GM12878 (cell line): ENCODE measurements around the gene CHST14.

Experiments used
- PAX5 ChIP-seq: IDR thresholded peaks from 2 replicates; pipeline ENCODE4 v1.6.1; 2011; ENCODE audit warnings: low read depth, low read length, borderline replicate concordance
- RAD21 ChIP-seq: IDR thresholded peaks from 2 replicates; pipeline ENCODE4 v1.6.1; 2011; ENCODE audit warnings: mild to moderate bottlenecking, low read depth, low read length, moderate library complexity; ENCODE audit not compliant: insufficient read depth
- TF ChIP-seq, protein P1 (sequence below): fragments of 450-650 bp; IDR thresholded peaks from 2 replicates; pipeline ENCODE4 v1.6.1; 2017; ENCODE audit warnings: mild to moderate bottlenecking, low read depth, inconsistent platforms; ENCODE audit not compliant: poor library complexity, severe bottlenecking

- TF ChIP-seq RAD21 (no peak), PAX5 (no peak)
- TF ChIP-seq, protein P1, sequence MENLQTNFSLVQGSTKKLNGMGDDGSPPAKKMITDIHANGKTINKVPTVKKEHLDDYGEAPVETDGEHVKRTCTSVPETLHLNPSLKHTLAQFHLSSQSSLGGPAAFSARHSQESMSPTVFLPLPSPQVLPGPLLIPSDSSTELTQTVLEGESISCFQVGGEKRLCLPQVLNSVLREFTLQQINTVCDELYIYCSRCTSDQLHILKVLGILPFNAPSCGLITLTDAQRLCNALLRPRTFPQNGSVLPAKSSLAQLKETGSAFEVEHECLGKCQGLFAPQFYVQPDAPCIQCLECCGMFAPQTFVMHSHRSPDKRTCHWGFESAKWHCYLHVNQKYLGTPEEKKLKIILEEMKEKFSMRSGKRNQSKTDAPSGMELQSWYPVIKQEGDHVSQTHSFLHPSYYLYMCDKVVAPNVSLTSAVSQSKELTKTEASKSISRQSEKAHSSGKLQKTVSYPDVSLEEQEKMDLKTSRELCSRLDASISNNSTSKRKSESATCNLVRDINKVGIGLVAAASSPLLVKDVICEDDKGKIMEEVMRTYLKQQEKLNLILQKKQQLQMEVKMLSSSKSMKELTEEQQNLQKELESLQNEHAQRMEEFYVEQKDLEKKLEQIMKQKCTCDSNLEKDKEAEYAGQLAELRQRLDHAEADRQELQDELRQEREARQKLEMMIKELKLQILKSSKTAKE = no peak
These were observed 21.5 kb upstream of the CHST14 start for GRCh38 chr15:40449275-40449674.
